Activated T-cell treated with anti-CD3 and anti-CD28 coated beads, Interleukin-2, amount 50 U/mL, for 72 hours (primary cell): ENCODE data around the gene PDS5B. TPM values are rescaled to one million over a fixed set of nuclear protein-coding genes. Genes with fewer than 3 reads are reported as not detected.
A peak's percentile ranks its signal among the peaks of the same experiment; 100 is the strongest.
"Not testable (repeated sequence)": the region's sequence is repeated elsewhere in the genome, so short reads cannot be mapped to it uniquely, and the experiment has no call there.

Experiments used
- ATAC-seq, 2 donors: fragments of 150-1000 bp; cut with Tn5 transposase; replicated peaks in 1 of 2; 2 replicates each; pipeline ENCODE4 v1.10.0; 2021; ENCODE audit warnings: moderate library complexity in 2 of 2, mild to moderate bottlenecking in 1 of 2
- DNase-seq, 2 donors: peaks; one replicate each; pipeline ENCODE4 v3.0.0; 2021 to 2022; ENCODE audit warnings: mixed read lengths in 1 of 2
- H3K27ac Mint-ChIP-seq: one replicate; pipeline ENCODE4 v1.8.0; 2022; ENCODE audit warnings: mild to moderate bottlenecking, moderate library complexity, mixed read lengths
- H3K27me3 Mint-ChIP-seq: one replicate; pipeline ENCODE4 v1.8.0; 2022; ENCODE audit warnings: low read depth, mixed read lengths
- H3K36me3 Mint-ChIP-seq, 2 donors: one replicate each; pipeline ENCODE4 v1.8.0; 2022; ENCODE audit warnings: mixed read lengths in 2 of 2, mild to moderate bottlenecking in 1 of 2; ENCODE audit not compliant: insufficient read depth in 2 of 2
- H3K4me1 Mint-ChIP-seq: one replicate; pipeline ENCODE4 v1.8.0; 2022; ENCODE audit warnings: low read depth, mixed read lengths
- H3K4me3 Mint-ChIP-seq, 2 donors: one replicate each; pipeline ENCODE4 v1.8.0; 2022; ENCODE audit warnings: mild to moderate bottlenecking in 2 of 2, mixed read lengths in 2 of 2, moderate library complexity in 2 of 2
- H3K9me3 Mint-ChIP-seq, 2 donors: one replicate each; pipeline ENCODE4 v1.8.0; 2022; ENCODE audit warnings: mixed read lengths in 2 of 2
- total RNA-seq, 2 donors: library from RNA; stranded (reverse); gene quantifications; one replicate each; pipeline ENCODE4 v1.2.3, GENCODE V29; 2022

PDS5B gene
- total RNA-seq, 2 donors from 2014 or later = 52.9 to 53.1 TPM

GRCh38 chr13:32669030-32669646 is 82.9 kb downstream of the PDS5B start:
- DNase-seq = no peak
- no peak for ATAC-seq
- Mint-ChIP-seq H3K9me3 (no peaks in the 10 kb centered on the region), H3K4me1 (peaks cover 10% of the 10 kb centered on the region), H3K27ac (no peak overlapping the region), H3K27me3 (no peaks in the 10 kb centered on the region), H3K4me3 (no peak overlapping the region), H3K36me3 (peaks cover 0 to 7% of the 10 kb centered on the region in 2 donors)

- ATAC-seq (no peak), DNase-seq (no peak)
- no peaks in the 10 kb centered on the region for H3K9me3 Mint-ChIP-seq
- no peaks in the 10 kb centered on the region for H3K27me3 Mint-ChIP-seq
- H3K27ac Mint-ChIP-seq = no peak overlapping the region
- H3K4me1 Mint-ChIP-seq = no peaks in the 10 kb centered on the region
- no peak overlapping the region for H3K4me3 Mint-ChIP-seq
- peaks cover 3 to 16% of the 10 kb centered on the region in 2 donors for H3K36me3 Mint-ChIP-seq
These were observed 88.3 kb downstream of the PDS5B start for GRCh38 chr13:32674503-32674902.

DNA sequence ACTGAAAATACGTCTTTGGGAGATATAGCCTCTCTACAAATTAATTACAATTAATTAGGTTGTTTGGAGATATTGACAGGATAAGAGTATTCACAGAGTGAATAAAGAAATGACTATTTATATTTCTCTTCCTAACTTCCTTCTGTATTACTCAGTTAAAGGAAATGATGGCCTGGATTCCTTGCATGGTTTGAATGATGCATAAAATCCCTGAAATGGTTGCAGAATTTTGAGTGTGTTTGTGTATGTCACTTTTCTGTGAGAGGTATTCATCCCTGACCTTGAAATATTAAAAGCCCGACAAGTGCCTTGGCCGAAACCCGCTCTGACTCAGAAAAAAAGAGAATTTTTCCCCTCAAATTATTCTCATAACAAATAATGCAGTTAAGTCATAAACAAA is 90.0 kb downstream of the PDS5B start:
- Mint-ChIP-seq H3K27me3 (no peaks in the 10 kb centered on the region), H3K36me3 (peaks cover 7 to 23% of the 10 kb centered on the region in 2 donors), H3K9me3 (no peaks in the 10 kb centered on the region), H3K4me3 (no peak overlapping the region), H3K27ac (no peak overlapping the region), H3K4me1 (peaks cover under 1% of the 10 kb centered on the region)
- DNase-seq (no peak), ATAC-seq (no peak)

GRCh38 chr13:32682130-32682529 is 95.9 kb downstream of the PDS5B start:
- Mint-ChIP-seq H3K4me1 (peaks cover 17% of the 10 kb centered on the region), H3K27me3 (no peaks in the 10 kb centered on the region), H3K9me3 (no peaks in the 10 kb centered on the region), H3K4me3 (no peak overlapping the region), H3K27ac (peak overlapping the region; percentile 13), H3K36me3 (peaks cover 7 to 26% of the 10 kb centered on the region in 2 donors)
- DNase-seq (no peak), ATAC-seq (peak in 1 of 2 donors; percentile 53)

GRCh38 chr13:32682740-32683139 is 96.5 kb downstream of the PDS5B start:
- H3K4me1 Mint-ChIP-seq = peaks cover 17% of the 10 kb centered on the region
- H3K27me3 Mint-ChIP-seq = no peaks in the 10 kb centered on the region
- H3K27ac Mint-ChIP-seq = peak overlapping the region; percentile 13
- H3K4me3 Mint-ChIP-seq = no peak overlapping the region
- peaks cover 7 to 24% of the 10 kb centered on the region in 2 donors for H3K36me3 Mint-ChIP-seq
- DNase-seq (no peak), ATAC-seq (no peak)
- no peaks in the 10 kb centered on the region for H3K9me3 Mint-ChIP-seq

- Mint-ChIP-seq H3K36me3 (peaks cover 3 to 10% of the 10 kb centered on the region in 2 donors), H3K27ac (no peak overlapping the region), H3K9me3 (no peaks in the 10 kb centered on the region), H3K4me1 (peaks cover 6% of the 10 kb centered on the region), H3K4me3 (no peak overlapping the region), H3K27me3 (no peaks in the 10 kb centered on the region)
- DNase-seq = no peak
- no peak for ATAC-seq
These were observed 101.0 kb downstream of the PDS5B start for GRCh38 chr13:32687275-32687674.

DNA sequence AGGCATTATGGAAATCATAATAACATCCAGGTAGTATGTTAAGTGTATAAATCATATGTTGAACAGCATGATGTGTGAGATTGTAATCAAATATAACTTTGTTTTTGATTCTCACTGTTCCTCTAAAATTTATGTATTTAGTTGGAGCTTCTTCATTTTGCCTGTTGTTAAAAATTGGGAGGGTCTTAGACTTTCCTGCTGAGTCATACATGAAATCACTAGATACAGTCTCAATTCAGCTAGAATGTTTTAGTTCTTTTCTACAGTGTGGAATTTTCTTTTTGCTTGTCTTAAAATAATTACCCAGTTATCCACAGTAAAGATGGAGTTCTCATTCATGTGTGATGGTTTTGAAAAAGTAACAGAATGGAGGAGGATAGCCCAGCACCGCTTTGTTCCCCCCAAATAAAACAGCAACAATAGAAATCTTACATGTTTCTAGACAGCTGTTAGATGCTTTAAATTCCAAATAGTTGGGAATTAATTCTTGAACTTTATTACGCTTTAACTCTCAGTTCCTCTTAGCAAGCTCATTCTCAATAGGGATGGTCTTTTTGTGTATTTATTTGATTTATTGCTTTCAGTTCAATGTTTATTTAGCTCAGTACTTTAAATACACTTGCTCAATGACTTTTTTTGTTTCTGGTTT is 109.5 kb downstream of the PDS5B start:
- DNase-seq = no peak
- H3K9me3 Mint-ChIP-seq = no peaks in the 10 kb centered on the region
- no peak overlapping the region for H3K4me3 Mint-ChIP-seq
- no peak for ATAC-seq
- H3K36me3 Mint-ChIP-seq = peaks cover 0 to 4% of the 10 kb centered on the region in 2 donors
- H3K27ac Mint-ChIP-seq = no peak overlapping the region
- H3K4me1 Mint-ChIP-seq = peaks cover 6% of the 10 kb centered on the region
- no peaks in the 10 kb centered on the region for H3K27me3 Mint-ChIP-seq

DNA sequence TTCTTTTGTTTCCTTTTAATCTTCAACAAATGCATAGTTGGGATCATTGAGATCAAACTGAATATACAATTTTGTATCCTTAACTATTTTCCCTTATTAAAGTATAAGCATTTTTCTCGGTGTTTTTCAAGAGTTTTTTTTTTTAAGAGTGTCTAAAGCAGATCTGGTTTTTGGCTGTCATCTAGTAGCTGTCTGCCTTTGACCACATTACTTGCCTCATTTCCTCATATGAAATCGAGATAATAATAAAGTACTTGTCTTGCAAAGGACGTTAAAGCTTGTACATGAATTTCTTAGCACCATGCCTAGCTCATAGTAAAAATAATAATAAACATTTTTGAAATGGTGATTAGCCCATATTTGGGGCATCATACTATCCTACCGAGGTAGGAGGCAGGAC is 121.2 kb downstream of the PDS5B start:
- DNase-seq (no peak), ATAC-seq (no peak)
- Mint-ChIP-seq H3K36me3 (peaks cover 9 to 28% of the 10 kb centered on the region in 2 donors), H3K4me3 (no peak overlapping the region), H3K4me1 (no peaks in the 10 kb centered on the region), H3K27me3 (no peaks in the 10 kb centered on the region), H3K27ac (no peak overlapping the region), H3K9me3 (peaks cover under 1 to 1% of the 10 kb centered on the region in 2 donors)

DNA sequence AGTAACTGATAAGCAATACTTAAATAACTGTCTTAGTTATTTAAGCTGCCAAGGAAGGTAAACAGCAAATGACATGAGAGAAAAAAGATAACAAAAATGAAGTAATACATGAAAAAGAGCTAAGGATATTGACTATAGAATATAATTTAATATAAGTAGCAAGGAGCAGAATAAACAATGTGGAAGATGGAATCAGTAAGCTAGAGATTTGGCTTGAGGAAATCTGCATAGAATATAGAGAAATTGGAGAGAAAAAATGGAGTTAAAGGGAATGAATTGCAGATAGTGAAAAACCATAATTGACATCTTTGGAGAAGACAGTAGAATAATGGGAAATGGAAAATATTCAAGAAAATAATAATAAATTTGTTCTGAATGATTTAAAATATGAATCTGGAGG is 127.1 kb downstream of the PDS5B start:
- Mint-ChIP-seq H3K4me3 (no peak overlapping the region), H3K36me3 (peaks cover 26 to 49% of the 10 kb centered on the region in 2 donors), H3K27ac (peak overlapping the region; percentile 82), H3K4me1 (no peaks in the 10 kb centered on the region), H3K9me3 (peaks cover 7 to 10% of the 10 kb centered on the region in 2 donors), H3K27me3 (no peaks in the 10 kb centered on the region)
- no peak for ATAC-seq
- DNase-seq = no peak

DNA sequence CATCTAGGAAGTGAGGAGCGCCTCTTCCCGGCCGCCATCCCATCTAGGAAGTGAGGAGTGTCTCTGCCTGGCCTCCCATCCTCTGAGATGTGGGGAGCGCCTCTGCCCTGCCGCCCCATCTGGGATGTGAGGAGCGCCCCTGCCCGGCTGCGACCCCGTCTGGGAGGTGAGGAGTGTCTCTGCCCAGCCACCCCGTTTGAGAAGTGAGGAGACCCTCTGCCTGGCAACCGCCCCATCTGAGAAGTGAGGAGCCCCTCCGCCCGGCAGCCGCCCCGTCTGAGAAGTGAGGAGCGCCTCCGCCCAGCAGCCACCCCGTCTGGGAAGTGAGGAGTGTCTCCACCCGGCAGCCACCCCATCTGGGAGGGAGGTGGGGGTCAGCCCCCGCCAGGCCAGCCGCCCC is 129.9 kb downstream of the PDS5B start:
- H3K36me3 Mint-ChIP-seq = peaks cover 22 to 49% of the 10 kb centered on the region in 2 donors
- DNase-seq, H3K27ac Mint-ChIP-seq, H3K4me1 Mint-ChIP-seq, H3K4me3 Mint-ChIP-seq, ATAC-seq, H3K27me3 Mint-ChIP-seq: not testable (repeated sequence)
- H3K9me3 Mint-ChIP-seq = peaks cover 7 to 10% of the 10 kb centered on the region in 2 donors

- ATAC-seq = no peak
- Mint-ChIP-seq H3K4me1 (peaks cover 16% of the 10 kb centered on the region), H3K36me3 (peaks cover 2 to 26% of the 10 kb centered on the region in 2 donors), H3K4me3 (no peak overlapping the region), H3K27me3 (no peaks in the 10 kb centered on the region), H3K27ac (no peak overlapping the region), H3K9me3 (no peaks in the 10 kb centered on the region)
- DNase-seq = no peak
These were observed 133.8 kb downstream of the PDS5B start for GRCh38 chr13:32720026-32720425.

DNA sequence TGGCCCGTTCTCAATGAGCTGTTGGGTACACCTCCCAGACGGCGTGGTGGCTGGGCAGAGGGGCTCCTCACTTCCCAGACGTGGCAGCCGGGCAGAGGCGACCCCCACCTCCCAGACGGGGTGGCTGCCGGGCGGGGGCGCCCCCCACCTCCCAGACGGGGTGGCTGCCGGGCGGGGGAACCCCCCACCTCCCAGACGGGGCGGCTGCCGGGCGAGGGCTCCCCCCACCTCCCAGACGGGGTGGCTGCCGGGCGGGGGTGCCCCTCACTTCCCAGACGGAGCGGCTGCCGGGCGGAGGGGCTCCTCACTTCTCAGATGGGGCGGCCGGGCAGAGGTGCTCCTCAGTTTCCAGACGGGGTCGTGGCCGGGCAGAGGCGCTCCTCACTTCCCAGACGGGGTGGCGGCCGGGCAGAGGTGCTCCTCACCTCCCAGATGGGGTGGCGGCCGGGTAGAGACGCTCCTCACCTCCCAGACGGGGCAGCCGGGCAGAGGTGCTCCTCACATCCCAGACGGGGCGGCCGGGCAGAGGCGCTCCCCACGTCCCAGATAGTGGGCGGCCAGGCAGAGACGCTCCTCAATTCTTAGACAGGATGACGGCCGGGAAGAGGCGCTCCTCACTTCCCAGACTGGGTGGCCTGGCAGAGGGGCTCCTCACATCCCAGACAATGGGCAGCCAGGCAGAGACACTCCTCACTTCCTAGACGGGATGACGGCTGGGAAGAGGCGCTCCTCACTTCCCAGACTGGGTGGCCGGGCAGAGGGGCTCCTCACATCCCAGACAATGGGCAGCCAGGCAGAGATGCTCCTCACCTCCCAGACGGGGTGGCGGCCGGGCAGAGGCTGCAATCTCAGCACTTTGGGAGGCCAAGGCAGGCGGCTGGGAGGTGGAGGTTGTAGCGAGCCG is 135.1 kb downstream of the PDS5B start:
- H3K27ac Mint-ChIP-seq, DNase-seq: not testable (repeated sequence)
- H3K4me1 Mint-ChIP-seq = peaks cover 16% of the 10 kb centered on the region

DNA sequence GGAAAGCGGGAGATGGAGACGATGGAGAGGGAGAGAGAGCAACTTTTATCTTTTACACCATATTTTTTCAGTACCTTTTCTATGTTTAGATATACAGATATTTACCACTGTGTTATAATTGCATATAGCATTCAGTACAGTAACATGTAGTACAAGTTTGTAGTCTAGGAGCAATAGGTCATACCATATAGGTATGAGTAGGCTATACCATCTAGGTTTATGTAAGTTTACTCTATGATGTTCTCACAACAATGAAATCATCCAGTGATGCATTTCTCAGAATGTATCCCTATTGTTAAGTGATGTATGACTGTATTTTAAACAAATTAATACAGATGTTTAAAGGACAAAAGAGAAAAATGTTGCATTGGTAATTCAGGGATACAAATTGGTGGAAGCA is 136.1 kb downstream of the PDS5B start:
- peaks cover 16% of the 10 kb centered on the region for H3K4me1 Mint-ChIP-seq
- peaks cover 2 to 20% of the 10 kb centered on the region in 2 donors for H3K36me3 Mint-ChIP-seq
- H3K27ac Mint-ChIP-seq = no peak overlapping the region
- DNase-seq = no peak
- ATAC-seq = peak in 1 of 2 donors; percentile 74
- H3K4me3 Mint-ChIP-seq = no peak overlapping the region
- no peaks in the 10 kb centered on the region for H3K27me3 Mint-ChIP-seq
- no peaks in the 10 kb centered on the region for H3K9me3 Mint-ChIP-seq

More for the DNA sequence above, 135.1 kb downstream of the PDS5B start:
- H3K4me3 Mint-ChIP-seq, ATAC-seq, H3K9me3 Mint-ChIP-seq, H3K27me3 Mint-ChIP-seq: not testable (repeated sequence)
- peaks cover 2 to 20% of the 10 kb centered on the region in 2 donors for H3K36me3 Mint-ChIP-seq
